NB4 (cell line): ENCODE results near the gene GABBR2.

ENCODE experiments used
- MYC ChIP-seq: IDR thresholded peaks from 2 replicates; pipeline ENCODE4 v1.6.1; 2011; ENCODE audit warnings: low read depth, low read length
- POLR2A ChIP-seq: IDR thresholded peaks from 2 replicates; pipeline ENCODE4 v1.6.1; 2011; ENCODE audit warnings: mild to moderate bottlenecking; ENCODE audit not compliant: insufficient read length; ENCODE audit errors: extremely low read depth
- TF ChIP-seq, protein P1 (sequence below): IDR thresholded peaks from one replicate; pipeline ENCODE4 v1.5.1; 2012; ENCODE audit warnings: low read depth, low read length
- TF ChIP-seq, protein P2 (sequence below): IDR thresholded peaks from 2 replicates; pipeline ENCODE4 v1.6.1; 2011; ENCODE audit warnings: low read depth, low read length

DNA sequence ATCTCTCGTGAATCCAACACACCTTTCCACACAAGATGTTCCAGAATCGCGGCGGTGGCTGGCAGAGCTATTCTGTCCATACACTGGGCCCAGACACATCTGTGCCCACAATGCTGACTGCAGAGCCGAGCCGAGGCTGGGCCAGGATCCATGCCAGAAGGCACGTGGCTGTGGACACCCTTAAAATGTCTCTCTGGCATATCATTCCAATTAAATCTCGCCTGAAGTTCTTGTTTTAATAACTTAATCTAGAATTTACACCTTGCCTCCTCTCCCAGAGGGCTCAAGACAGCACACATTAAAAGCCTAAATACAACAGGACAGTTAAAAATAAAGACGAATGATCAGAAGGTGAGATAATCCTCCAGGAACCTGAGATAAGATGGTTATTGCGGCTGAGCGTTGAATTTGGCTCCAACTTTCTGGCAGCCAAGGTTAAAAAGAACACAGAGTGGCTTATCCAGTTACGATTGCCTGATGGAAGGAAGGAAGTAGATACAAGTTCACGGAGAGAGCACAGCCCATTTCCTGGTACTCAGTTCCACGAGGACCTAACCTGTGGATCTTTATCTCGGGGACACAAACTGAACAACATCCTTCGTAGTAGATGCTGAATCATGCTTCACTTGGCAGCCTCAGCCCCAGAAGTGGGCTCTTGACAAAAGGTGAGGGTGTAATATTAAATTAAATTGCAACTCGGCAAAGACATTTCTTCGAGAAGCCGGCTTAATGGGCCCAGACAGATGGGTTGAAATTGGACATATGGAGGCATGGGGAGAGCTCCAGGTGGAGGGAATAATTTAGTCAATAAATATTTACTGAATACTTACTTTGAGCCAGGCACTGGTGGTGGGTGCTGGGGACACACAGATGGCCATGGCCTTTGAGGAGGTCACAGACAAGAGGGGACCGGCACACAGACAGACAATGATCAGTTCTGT, 367.3 kb downstream of the GABBR2 start:
- TF ChIP-seq, protein P1, sequence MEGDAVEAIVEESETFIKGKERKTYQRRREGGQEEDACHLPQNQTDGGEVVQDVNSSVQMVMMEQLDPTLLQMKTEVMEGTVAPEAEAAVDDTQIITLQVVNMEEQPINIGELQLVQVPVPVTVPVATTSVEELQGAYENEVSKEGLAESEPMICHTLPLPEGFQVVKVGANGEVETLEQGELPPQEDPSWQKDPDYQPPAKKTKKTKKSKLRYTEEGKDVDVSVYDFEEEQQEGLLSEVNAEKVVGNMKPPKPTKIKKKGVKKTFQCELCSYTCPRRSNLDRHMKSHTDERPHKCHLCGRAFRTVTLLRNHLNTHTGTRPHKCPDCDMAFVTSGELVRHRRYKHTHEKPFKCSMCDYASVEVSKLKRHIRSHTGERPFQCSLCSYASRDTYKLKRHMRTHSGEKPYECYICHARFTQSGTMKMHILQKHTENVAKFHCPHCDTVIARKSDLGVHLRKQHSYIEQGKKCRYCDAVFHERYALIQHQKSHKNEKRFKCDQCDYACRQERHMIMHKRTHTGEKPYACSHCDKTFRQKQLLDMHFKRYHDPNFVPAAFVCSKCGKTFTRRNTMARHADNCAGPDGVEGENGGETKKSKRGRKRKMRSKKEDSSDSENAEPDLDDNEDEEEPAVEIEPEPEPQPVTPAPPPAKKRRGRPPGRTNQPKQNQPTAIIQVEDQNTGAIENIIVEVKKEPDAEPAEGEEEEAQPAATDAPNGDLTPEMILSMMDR = no peak
- TF ChIP-seq POLR2A (no peak), MYC (no peak)
- TF ChIP-seq, protein P2, sequence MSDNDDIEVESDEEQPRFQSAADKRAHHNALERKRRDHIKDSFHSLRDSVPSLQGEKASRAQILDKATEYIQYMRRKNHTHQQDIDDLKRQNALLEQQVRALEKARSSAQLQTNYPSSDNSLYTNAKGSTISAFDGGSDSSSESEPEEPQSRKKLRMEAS = no peak
